Stomach (tissue), 9 donors: ENCODE results near the gene STEEP1. TPM values are rescaled to one million over a fixed set of nuclear protein-coding genes. Genes with fewer than 3 reads are reported as not detected.

Experiments used
- DNase-seq, 2 donors: peaks; one replicate each; pipeline versions ENCODE4 v3.0.0 to v3.0.0-alpha.2; 2013 to 2019
- H3K27ac ChIP-seq, 5 donors: fragments of 200-600 bp in 4 of 5; sonication (generic) in 4 of 5; one replicate each; pipeline ENCODE4 v1.5.1; 2013 to 2019; ENCODE audit warnings: mild to moderate bottlenecking in 1 of 5, moderate library complexity in 1 of 5
- H3K27me3 ChIP-seq, 3 donors: fragments of 200-600 bp; sonication (generic); one replicate each; pipeline ENCODE4 v1.5.1; 2017 to 2019; ENCODE audit warnings: mixed run types in 1 of 3
- H3K36me3 ChIP-seq, 4 donors: fragments of 200-600 bp; sonication (generic); 1 replicate in 3 of 4; 2 replicates in 1 of 4; pipeline ENCODE4 v1.5.1; 2016 to 2019
- H3K4me1 ChIP-seq, 4 donors: fragments of 200-600 bp; sonication (generic); one replicate each; pipeline ENCODE4 v1.5.1; 2016 to 2019
- H3K4me3 ChIP-seq, 4 donors: fragments of 200-600 bp; sonication (generic) in 3 of 4; one replicate each; pipeline ENCODE4 v1.5.1; 2016 to 2019; ENCODE audit warnings: mild to moderate bottlenecking in 1 of 4
- H3K9me3 ChIP-seq, 4 donors: fragments of 200-600 bp; sonication (generic); one replicate each; pipeline ENCODE4 v1.5.1; 2016 to 2019
- CTCF ChIP-seq, 7 experiments: fragments of 450-650 bp in 4 of 7; fragments of 200-600 bp in 3 of 7; sonication (generic) in 3 of 7; IDR thresholded peaks; one replicate each; pipeline ENCODE4 v1.5.1; 2016 to 2019; ENCODE audit warnings: antibody characterized with exemption in 7 of 7, control low read depth in 2 of 7, mild to moderate bottlenecking in 1 of 7
- EP300 ChIP-seq: sonication (generic); formaldehyde crosslinking; IDR thresholded peaks from one replicate; pipeline ENCODE4 v1.6.1; 2017; ENCODE audit warnings: antibody characterized with exemption
- POLR2A ChIP-seq, 4 donors: fragments of 450-650 bp; IDR thresholded peaks; one replicate each; pipeline ENCODE4 v1.6.1; 2016; ENCODE audit warnings: antibody characterized with exemption in 4 of 4, control low read depth in 2 of 4, mild to moderate bottlenecking in 1 of 4, moderate library complexity in 1 of 4
- POLR2AphosphoS5 ChIP-seq, 3 donors: sonication (generic); formaldehyde crosslinking; IDR thresholded peaks; one replicate each; pipeline ENCODE4 v1.6.1; 2016; ENCODE audit warnings: antibody characterized with exemption in 3 of 3
- WGBS, 5 donors: extraction: QIAGEN DNeasy Blood & Tissue Kit in 3 of 5; methylation state at CpG; one replicate each; pipeline versions ENCODE4 v1.1.5 to v1.1.7; 2013 to 2018; 5-methylcytosine and 5-hydroxymethylcytosine counted together
- intact Hi-C: fragments of 100-400 bp; cut with DNase I; formaldehyde crosslinking; loops from one replicate; pipeline ENCODE4 v1.15.1; 2023; ENCODE audit warnings: low total_unique reads
- polyA plus RNA-seq, 3 donors: library from polyadenylated mRNA; stranded (reverse); fragments of 200-250 nt; gene quantifications; one replicate each; pipeline ENCODE4 v1.2.3, GENCODE V29; 2013
- total RNA-seq, 5 donors: library from RNA; depleted of rRNA; stranded (reverse); fragments of >200 nt; gene quantifications; one replicate each; pipeline versions ENCODE4 v1.1.0 to v1.2.3, GENCODE V29; 2014 to 2016
- donor health status: healthy with polysubstance abuse.
- donor health status: Bipolar disorder and iron deficiency.
- donor health status: healthy.

The STEEP1 gene
- total and polyA plus RNA-seq, 8 donors, result 9.8 to 60.8 (median 14.9) TPM

DNA sequence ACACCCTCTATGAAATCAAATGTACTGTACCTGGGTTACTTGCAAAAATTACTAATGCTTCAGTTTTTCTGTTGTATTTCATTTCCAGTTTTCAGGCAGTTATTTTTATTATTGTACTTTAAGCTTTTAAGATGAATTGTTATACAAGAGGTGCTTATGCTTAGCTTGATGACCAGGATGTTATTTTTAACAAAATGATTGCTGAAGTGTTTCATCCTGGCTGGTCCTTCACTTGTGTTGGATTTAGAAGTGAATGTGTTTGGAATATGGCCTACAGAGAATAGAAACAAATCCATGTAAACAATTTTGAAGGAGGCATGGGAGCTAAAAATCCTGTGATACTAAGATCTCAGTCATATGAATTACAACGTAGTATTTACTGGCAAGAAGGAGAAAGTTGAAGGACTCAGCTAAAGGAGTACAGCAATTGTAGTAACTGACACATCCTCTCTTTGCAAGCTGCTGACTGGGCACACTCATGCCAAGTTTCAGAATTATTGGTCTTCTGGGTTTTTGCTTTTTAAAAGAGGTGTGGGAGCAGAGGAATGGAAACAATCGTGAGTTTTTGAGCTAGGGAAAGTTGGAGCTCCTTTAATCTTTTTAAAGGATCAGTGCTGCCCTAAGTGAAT lies 18.3 kb upstream of the STEEP1 start:
- Histone ChIP-seq H3K27me3 (no peaks in the 10 kb centered on the region), H3K4me1 (no peaks in the 10 kb centered on the region), H3K9me3 (no peaks in the 10 kb centered on the region), H3K4me3 (no peak overlapping the region), H3K27ac (no peak overlapping the region), H3K36me3 (peaks cover 0 to 7% (median 0%) of the 10 kb centered on the region in 4 donors)
- intact Hi-C loops, result no loop called here
- WGBS, 5 donors, result 42 to 61% (median 53%) methylated on average over 2 of the region's 2 CpGs
- no peak for DNase-seq
- TF ChIP-seq POLR2A (IDR thresholded peaks at IDR 0.05), result no peak
- TF ChIP-seq EP300, result no peak
- TF ChIP-seq CTCF (IDR thresholded peaks at IDR 0.05), result no peak
- TF ChIP-seq POLR2AphosphoS5 (IDR thresholded peaks at IDR 0.05), result no peak

- DNase-seq, result no peak
- no peak overlapping the region for H3K27ac ChIP-seq
- intact Hi-C loops, result no loop called here
- peaks cover 0 to 14% (median 5%) of the 10 kb centered on the region in 4 donors for H3K4me1 ChIP-seq
- no peak overlapping the region for H3K4me3 ChIP-seq
- H3K36me3 ChIP-seq, result peaks cover 0 to 7% (median 3%) of the 10 kb centered on the region in 4 donors
- no peaks in the 10 kb centered on the region for H3K9me3 ChIP-seq
- peaks cover 0 to 6% (median 0%) of the 10 kb centered on the region in 3 donors for H3K27me3 ChIP-seq
- TF ChIP-seq POLR2A (IDR thresholded peaks at IDR 0.05) (no peak), POLR2AphosphoS5 (IDR thresholded peaks at IDR 0.05) (no peak), CTCF (IDR thresholded peaks at IDR 0.05) (no peak), EP300 (no peak)
Observed at GRCh38 chrX:119579414-119579813, 14.2 kb upstream of the STEEP1 start.

DNA sequence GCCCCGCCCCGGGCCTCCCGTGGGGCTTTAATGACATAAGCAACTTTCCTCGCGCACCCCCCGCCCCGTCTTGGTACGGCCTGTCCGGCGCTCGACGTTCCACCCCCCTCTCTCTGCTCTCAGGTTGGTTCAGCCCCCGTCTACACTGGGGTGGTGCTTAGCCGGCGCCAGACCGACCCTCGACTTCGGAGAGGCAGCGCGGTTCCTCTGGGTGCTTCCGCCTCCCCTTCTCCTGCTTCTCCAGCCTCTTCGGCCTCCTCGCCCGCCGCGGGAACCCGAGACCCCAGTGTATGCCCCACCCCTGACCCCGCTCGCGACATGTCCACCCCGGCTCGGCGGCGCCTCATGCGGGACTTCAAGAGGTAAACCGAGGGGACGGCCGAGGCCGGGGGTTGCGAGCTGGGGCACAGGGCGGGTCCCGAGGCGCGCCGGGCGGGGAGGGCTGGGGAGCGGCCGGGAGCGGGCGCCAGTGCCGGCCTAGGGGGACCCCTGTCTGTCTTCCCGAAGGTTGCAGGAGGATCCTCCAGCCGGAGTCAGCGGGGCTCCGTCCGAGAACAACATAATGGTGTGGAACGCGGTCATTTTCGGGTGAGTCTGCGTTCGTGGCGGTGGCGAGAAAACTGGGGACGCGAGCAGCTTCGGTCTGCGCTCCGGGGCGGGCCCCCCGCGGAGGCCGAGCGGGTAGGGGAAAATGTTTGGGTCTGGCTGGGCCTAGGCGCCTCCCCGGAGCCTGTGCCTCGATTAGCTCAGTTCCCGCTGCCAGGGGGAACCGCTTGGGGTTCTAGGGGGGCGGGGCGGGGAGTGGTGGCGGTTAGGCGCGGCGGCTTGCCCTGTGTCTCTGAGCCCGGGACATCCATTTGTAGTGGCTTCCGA lies 9.4 kb upstream of the STEEP1 start, which contains the start of gene UBE2A:
TSS of gene UBE2A (plus strand) at position 170 of the 873 bp plus-strand sequence. CDS start at position 319, 149 bp downstream.
- TF ChIP-seq POLR2A (IDR thresholded peaks at IDR 0.05) (peak in 2 of 4 donors; percentile 68 to 72), EP300 (no peak), CTCF (IDR thresholded peaks at IDR 0.05) (peak in 2 of 7 experiments; percentile 16 to 17), POLR2AphosphoS5 (IDR thresholded peaks at IDR 0.05) (peak; percentile 65 to 92 (median 92))
- Histone ChIP-seq H3K27ac (peak within 1 kb of the TSS; percentile 89 to 94 (median 93)), H3K9me3 (no peaks in the 10 kb centered on the region), H3K36me3 (peaks cover 0 to 7% (median 3%) of the 10 kb centered on the region in 4 donors), H3K4me3 (peak within 1 kb of the TSS; percentile 58 to 74 (median 64)), H3K27me3 (peaks cover 0 to 6% (median 0%) of the 10 kb centered on the region in 3 donors), H3K4me1 (peaks cover 0 to 22% (median 11%) of the 10 kb centered on the region in 4 donors)
- 0 to 57% (median 3%) methylated on average over 9 to 84 of the region's 86 CpGs for WGBS, 5 donors
- intact Hi-C loops, result no loop called here
- DNase-seq, result peak; percentile 90 to 97

DNA sequence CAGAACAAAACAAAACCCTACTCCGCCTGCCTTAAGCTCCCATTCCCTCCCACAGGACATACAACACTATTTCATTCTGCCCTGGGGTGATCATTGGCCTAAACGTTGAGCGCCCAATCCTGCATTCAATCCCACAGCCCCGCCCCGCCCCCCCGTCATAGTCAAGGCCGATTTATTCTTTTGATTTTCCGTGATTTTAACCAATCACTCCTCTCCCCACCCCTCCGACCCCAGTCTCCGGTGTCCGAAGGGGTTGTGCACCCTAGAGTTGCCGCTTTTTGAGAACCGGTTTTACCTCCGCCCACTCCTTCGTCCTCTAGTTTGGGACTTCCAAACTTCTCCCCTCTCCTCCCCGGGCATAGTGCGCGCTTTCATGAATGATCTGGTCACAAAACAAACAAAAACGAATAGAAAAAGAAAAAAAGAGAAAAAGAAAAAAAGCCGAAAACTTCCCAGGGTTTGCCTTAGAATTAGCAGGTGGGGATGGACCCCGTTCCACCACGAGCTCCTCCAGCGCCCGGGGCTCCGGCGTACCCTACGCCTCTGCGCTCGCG lies 8.7 kb upstream of the STEEP1 start:
- peak in 1 of 2 donors; percentile 69 for DNase-seq
- peaks cover 0 to 22% (median 11%) of the 10 kb centered on the region in 4 donors for H3K4me1 ChIP-seq
- TF ChIP-seq POLR2AphosphoS5 (IDR thresholded peaks at IDR 0.05) (no peak), POLR2A (IDR thresholded peaks at IDR 0.05) (no peak), EP300 (no peak), CTCF (IDR thresholded peaks at IDR 0.05) (no peak)
- intact Hi-C loops, result no loop called here
- H3K27ac ChIP-seq, result peak overlapping the region; percentile 89 to 94 (median 93)
- peak overlapping the region; percentile 58 to 74 (median 64) for H3K4me3 ChIP-seq
- H3K36me3 ChIP-seq, result peaks cover 0 to 7% (median 3%) of the 10 kb centered on the region in 4 donors
- no peaks in the 10 kb centered on the region for H3K9me3 ChIP-seq
- peaks cover 0 to 6% (median 0%) of the 10 kb centered on the region in 3 donors for H3K27me3 ChIP-seq
- 0 to 36% (median 5%) methylated on average over 25 to 30 of the region's 30 CpGs for WGBS, 5 donors
